SU-DHL-6 (cell line): ENCODE data around the gene HOXD3.

Source experiments
- CTCF ChIP-seq: fragments of 200-600 bp; sonication (generic); IDR thresholded peaks from one replicate; pipeline ENCODE4 v1.5.1; 2017; ENCODE audit warnings: antibody characterized with exemption, mild to moderate bottlenecking, low read length, moderate library complexity; ENCODE audit not compliant: insufficient read depth, poor library complexity, severe bottlenecking
- EZH2phosphoT487 ChIP-seq: fragments of 200-600 bp; sonication (generic), shearing (Covaris generic); conservative IDR thresholded peaks from 2 replicates; pipeline ENCODE4 v1.6.1; 2018; ENCODE audit warnings: mild to moderate bottlenecking, antibody characterized with exemption, low read length, moderate library complexity, mixed read lengths

- TF ChIP-seq CTCF (no peak), EZH2phosphoT487 (no peak)
These were observed 25.9 kb upstream of the HOXD3 start for GRCh38 chr2:176130957-176131847.
